Gastrocnemius medialis (tissue), 4 donors: Measurements from ENCODE around the gene ADGRB3. TPM values are rescaled to one million over a fixed set of nuclear protein-coding genes. Genes with fewer than 3 reads are reported as not detected.

ENCODE experiments used
- ATAC-seq, 2 donors: fragments of 150-250 bp; one replicate each; pipeline ENCODE4 v1.9.1; 2016
- DNase-seq, 2 donors: peaks; one replicate each; pipeline ENCODE4 v3.0.0-alpha.2; 2019
- H3K27ac ChIP-seq, 4 donors: fragments of 200-600 bp; sonication (generic); 1 replicate in 1 of 4; 2 replicates in 3 of 4; pipeline ENCODE4 v1.5.1; 2016 to 2018; ENCODE audit warnings: mild to moderate bottlenecking in 2 of 4, moderate library complexity in 1 of 4
- H3K27me3 ChIP-seq, 3 donors: fragments of 200-600 bp; sonication (generic) in 2 of 3; 1 replicate in 1 of 3; 2 replicates in 2 of 3; pipeline versions ENCODE4 v1.5.1 to v1.6.0; 2016 to 2019; ENCODE audit warnings: mild to moderate bottlenecking in 1 of 3, moderate library complexity in 1 of 3
- H3K36me3 ChIP-seq, 2 donors: fragments of 200-600 bp; sonication (generic) in 1 of 2; one replicate each; pipeline ENCODE4 v1.5.1; 2017 to 2018
- H3K4me1 ChIP-seq, 2 donors: fragments of 200-600 bp; sonication (generic) in 1 of 2; one replicate each; pipeline ENCODE4 v1.5.1; 2016 to 2017; ENCODE audit warnings: mild to moderate bottlenecking in 2 of 2
- H3K4me3 ChIP-seq, 4 donors: fragments of 200-600 bp; sonication (generic) in 3 of 4; 1 replicate in 1 of 4; 2 replicates in 3 of 4; pipeline ENCODE4 v1.5.1; 2016 to 2019; ENCODE audit warnings: mild to moderate bottlenecking in 2 of 4
- H3K9me3 ChIP-seq, 3 donors: fragments of 200-600 bp; sonication (generic) in 2 of 3; 1 replicate in 1 of 3; 2 replicates in 2 of 3; pipeline ENCODE4 v1.5.1; 2016 to 2019
- POLR2A ChIP-seq, 2 donors: fragments of 450-650 bp; IDR thresholded peaks; one replicate each; pipeline ENCODE4 v1.6.1; 2017; ENCODE audit warnings: antibody characterized with exemption in 2 of 2, mild to moderate bottlenecking in 2 of 2, moderate library complexity in 2 of 2
- in situ Hi-C, 4 donors: fragments of 200-750 bp; cut with MboI; loops; one replicate each; pipeline versions ENCODE4 v1.15.0 to v1.8.0; 2017; ENCODE audit warnings: low sequenced_read_pairs in 4 of 4
- intact Hi-C: fragments of 100-400 bp; cut with DNase I; formaldehyde crosslinking; loops from one replicate; pipeline ENCODE4 v1.15.1; 2023; ENCODE audit warnings: low total_unique reads
- total RNA-seq, 4 donors: library from RNA; depleted of rRNA; stranded (reverse); fragments of >200 nt; gene quantifications; one replicate each; pipeline versions ENCODE4 v1.1.0 to v1.2.3, GENCODE V29; 2016
- TF ChIP-seq, protein P1 (sequence below), 5 experiments: fragments of 450-650 bp in 3 of 5; fragments of 200-600 bp in 2 of 5; sonication (generic) in 2 of 5; IDR thresholded peaks in 4 of 5; conservative IDR thresholded peaks in 1 of 5; 1 replicate in 4 of 5; 2 replicates in 1 of 5; pipeline ENCODE4 v1.5.1; 2016 to 2019; ENCODE audit warnings: antibody characterized with exemption in 5 of 5, mild to moderate bottlenecking in 3 of 5, moderate library complexity in 3 of 5

The ADGRB3 gene
- total RNA-seq, 4 donors from 2014 or later, result 0.56 to 0.58 (median 0.58) TPM; not detected in 1

DNA sequence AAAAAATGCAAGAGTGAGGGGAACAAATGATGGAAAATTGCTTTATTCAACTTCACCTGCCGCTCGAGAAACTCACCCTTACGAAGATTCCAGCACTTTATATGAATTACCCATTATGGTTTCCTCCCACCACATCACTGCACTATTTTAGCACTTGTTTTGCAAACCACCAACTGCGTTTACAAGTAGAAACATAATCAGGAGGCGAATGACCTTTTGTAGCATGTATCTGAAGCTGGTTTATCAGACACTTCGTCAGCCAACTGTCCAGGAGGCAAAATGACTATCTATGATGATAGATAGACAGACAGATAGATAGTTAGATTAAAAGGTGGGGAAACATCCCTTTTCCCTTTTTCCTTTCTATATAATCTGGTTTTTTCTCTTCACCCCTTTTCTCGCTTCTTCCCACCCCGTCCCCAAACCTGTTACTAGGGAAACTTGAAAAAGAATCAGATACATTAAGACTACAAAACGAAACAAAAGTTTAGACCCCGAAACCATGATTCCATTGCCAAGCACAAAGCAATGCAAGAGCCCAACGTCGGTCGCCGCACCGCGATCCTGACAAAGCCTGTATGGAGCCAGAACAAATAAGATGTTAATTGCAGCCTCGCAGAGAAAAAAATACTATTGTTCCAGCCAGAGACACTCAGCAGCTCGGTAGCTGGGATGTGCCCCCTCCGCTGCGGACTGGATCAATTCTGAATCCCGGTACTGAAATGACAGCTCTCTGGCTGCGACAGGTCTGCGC is 933 bp upstream of the ADGRB3 start:
- intact Hi-C loops (loop anchor here (10.0 kb wide), 1 partner anchor 331 kb away; no protein-coding TSS in a partner anchor), in situ Hi-C loops (loop anchor here in 2 of 4 donors (10.0 to 25.0 kb wide), 2 partner anchors 141 to 328 kb away; no protein-coding TSS in a partner anchor)
- no peaks in the 10 kb centered on the region for H3K9me3 ChIP-seq
- H3K27me3 ChIP-seq, result peaks cover 0 to 11% (median 3%) of the 10 kb centered on the region in 3 donors
- H3K36me3 ChIP-seq, result no peaks in the 10 kb centered on the region
- H3K4me1 ChIP-seq, result peaks cover 0 to 18% of the 10 kb centered on the region in 2 donors
- ATAC-seq (peak in 1 of 2 donors; percentile 8), DNase-seq (no peak)
- H3K27ac ChIP-seq, result peak overlapping the region; percentile 66 to 75 (median 72)
- TF ChIP-seq, protein P1, sequence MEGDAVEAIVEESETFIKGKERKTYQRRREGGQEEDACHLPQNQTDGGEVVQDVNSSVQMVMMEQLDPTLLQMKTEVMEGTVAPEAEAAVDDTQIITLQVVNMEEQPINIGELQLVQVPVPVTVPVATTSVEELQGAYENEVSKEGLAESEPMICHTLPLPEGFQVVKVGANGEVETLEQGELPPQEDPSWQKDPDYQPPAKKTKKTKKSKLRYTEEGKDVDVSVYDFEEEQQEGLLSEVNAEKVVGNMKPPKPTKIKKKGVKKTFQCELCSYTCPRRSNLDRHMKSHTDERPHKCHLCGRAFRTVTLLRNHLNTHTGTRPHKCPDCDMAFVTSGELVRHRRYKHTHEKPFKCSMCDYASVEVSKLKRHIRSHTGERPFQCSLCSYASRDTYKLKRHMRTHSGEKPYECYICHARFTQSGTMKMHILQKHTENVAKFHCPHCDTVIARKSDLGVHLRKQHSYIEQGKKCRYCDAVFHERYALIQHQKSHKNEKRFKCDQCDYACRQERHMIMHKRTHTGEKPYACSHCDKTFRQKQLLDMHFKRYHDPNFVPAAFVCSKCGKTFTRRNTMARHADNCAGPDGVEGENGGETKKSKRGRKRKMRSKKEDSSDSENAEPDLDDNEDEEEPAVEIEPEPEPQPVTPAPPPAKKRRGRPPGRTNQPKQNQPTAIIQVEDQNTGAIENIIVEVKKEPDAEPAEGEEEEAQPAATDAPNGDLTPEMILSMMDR (IDR thresholded peaks at IDR 0.05 in 4 of 5, conservative IDR thresholded peaks at IDR 0.05 in 1 of 5), result no peak
- TF ChIP-seq POLR2A (IDR thresholded peaks at IDR 0.05), result no peak
- peak overlapping the region; percentile 63 to 88 (median 70) for H3K4me3 ChIP-seq

DNA sequence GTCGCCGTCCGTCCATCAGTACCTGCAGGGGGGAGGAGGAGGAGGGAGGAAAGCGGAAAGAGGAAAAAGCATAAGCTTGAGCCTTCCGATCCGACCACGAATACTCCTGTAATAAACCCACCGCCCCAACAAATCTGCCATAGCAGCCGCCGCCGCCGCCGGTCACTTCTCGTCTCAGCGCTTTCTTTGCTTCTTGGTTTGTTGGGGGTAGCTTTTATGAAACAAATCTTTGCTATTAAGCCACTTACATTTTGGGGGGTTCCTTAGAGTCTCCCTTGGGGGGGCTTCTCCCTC is 277 bp downstream of the ADGRB3 start:
- intact Hi-C loops, result loop anchor here (10.0 kb wide), 1 partner anchor 329 kb away; no protein-coding TSS in a partner anchor
- ATAC-seq (peak in 1 of 2 donors; percentile 14), DNase-seq (no peak)
- peak overlapping the region; percentile 46 to 66 (median 65) for H3K27ac ChIP-seq
- peaks cover 0 to 11% (median 3%) of the 10 kb centered on the region in 3 donors for H3K27me3 ChIP-seq
- peaks cover 0 to 18% of the 10 kb centered on the region in 2 donors for H3K4me1 ChIP-seq
- peak in 1 of 2 donors; percentile 10 for TF ChIP-seq POLR2A (IDR thresholded peaks at IDR 0.05)
- TF ChIP-seq, protein P1 (IDR thresholded peaks at IDR 0.05 in 4 of 5, conservative IDR thresholded peaks at IDR 0.05 in 1 of 5), result no peak
- no peaks in the 10 kb centered on the region for H3K9me3 ChIP-seq
- in situ Hi-C loops, result loop anchor here in 2 of 4 donors (10.0 to 25.0 kb wide), 2 partner anchors 139 to 327 kb away; no protein-coding TSS in a partner anchor
- H3K36me3 ChIP-seq, result no peaks in the 10 kb centered on the region
- H3K4me3 ChIP-seq, result peak overlapping the region; percentile 62 to 88 (median 69)

DNA sequence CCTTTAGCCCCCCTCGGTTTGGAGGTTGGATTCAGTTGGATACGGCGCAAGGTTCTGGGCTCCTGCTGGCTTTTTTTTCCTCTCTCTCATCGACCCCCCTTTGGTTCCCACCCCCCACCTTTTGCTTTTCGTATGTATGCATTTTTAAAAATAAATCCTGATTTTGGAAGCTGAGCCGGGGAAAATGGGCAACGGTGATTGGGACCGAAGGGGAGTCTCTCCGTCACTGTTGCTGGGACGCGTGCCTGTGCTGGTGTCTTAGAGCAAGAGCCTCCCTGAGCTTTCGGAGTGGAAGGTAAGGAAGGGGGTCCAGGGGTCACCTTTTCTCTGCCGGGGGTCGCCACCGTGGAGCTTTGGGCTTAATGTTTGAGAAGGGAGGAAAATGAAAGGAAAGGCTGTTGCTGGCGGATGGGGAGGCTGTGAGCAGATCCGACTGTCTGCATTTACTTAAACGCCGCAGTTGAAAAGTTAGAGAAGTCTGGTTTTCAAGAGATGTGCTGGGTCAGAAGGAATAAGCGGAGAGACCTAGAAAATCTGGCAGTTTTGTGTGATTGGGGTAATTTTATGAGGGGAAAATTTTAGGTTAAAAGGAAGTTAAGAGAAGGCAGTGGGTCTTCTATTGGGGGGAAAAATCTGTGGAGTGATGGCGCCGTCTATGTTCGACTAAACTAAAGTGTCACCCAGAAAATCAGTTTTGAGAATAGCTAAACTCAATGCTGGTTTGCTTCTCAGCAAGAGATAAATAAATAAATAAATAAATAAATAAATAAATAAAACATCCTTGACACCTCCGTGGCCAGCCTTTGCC is 828 bp downstream of the ADGRB3 start:
- TF ChIP-seq POLR2A (IDR thresholded peaks at IDR 0.05), result no peak
- TF ChIP-seq, protein P1 (IDR thresholded peaks at IDR 0.05 in 4 of 5, conservative IDR thresholded peaks at IDR 0.05 in 1 of 5), result no peak
- peaks cover 0 to 18% of the 10 kb centered on the region in 2 donors for H3K4me1 ChIP-seq
- no peaks in the 10 kb centered on the region for H3K36me3 ChIP-seq
- H3K9me3 ChIP-seq, result no peaks in the 10 kb centered on the region
- intact Hi-C loops (loop anchor here (10.0 kb wide), 1 partner anchor 329 kb away; no protein-coding TSS in a partner anchor), in situ Hi-C loops (loop anchor here in 2 of 4 donors (10.0 to 25.0 kb wide), 2 partner anchors 139 to 326 kb away; no protein-coding TSS in a partner anchor)
- peak overlapping the region; percentile 62 to 88 (median 69) for H3K4me3 ChIP-seq
- ATAC-seq (no peak), DNase-seq (no peak)
- H3K27ac ChIP-seq, result peak overlapping the region; percentile 46 to 66 (median 65)
- H3K27me3 ChIP-seq, result peaks cover 0 to 11% (median 3%) of the 10 kb centered on the region in 3 donors

- intact Hi-C loops, result loop anchor here (10.0 kb wide), 1 partner anchor 328 kb away; no protein-coding TSS in a partner anchor
- H3K4me1 ChIP-seq, result peaks cover 0 to 18% of the 10 kb centered on the region in 2 donors
- H3K27me3 ChIP-seq, result peaks cover 0 to 11% (median 3%) of the 10 kb centered on the region in 3 donors
- H3K36me3 ChIP-seq, result no peaks in the 10 kb centered on the region
- H3K9me3 ChIP-seq, result no peaks in the 10 kb centered on the region
- H3K4me3 ChIP-seq, result peak overlapping the region in 3 of 4 donors; percentile 62 to 88 (median 75)
- H3K27ac ChIP-seq, result no peak overlapping the region
- no peak for DNase-seq
- TF ChIP-seq, protein P1 (IDR thresholded peaks at IDR 0.05 in 4 of 5, conservative IDR thresholded peaks at IDR 0.05 in 1 of 5), result no peak
- TF ChIP-seq POLR2A (IDR thresholded peaks at IDR 0.05), result no peak
- in situ Hi-C loops, result loop anchor here in 2 of 4 donors (10.0 to 25.0 kb wide), 2 partner anchors 138 to 326 kb away; no protein-coding TSS in a partner anchor
- ATAC-seq, result no peak
Observed at GRCh38 chr6:68636666-68637065, 1.6 kb downstream of the ADGRB3 start.
